Mesothelial cell of epicardium (in vitro differentiated cells): Measurements from ENCODE around the gene TAT. TPM values are rescaled to one million over a fixed set of nuclear protein-coding genes. Genes with fewer than 3 reads are reported as not detected.
A peak's percentile ranks its signal among the peaks of the same experiment; 100 is the strongest.

Experiments
- DNase-seq, 2 experiments: peaks; one replicate each; pipeline ENCODE4 v3.0.0; 2021; ENCODE audit warnings: low spot score in 2 of 2; ENCODE audit not compliant: unreplicated experiment in 2 of 2
- H3K27ac Mint-ChIP-seq: 2 replicates; pipeline ENCODE4 v1.8.0; 2021; ENCODE audit warnings: mixed read lengths
- H3K27me3 Mint-ChIP-seq: 2 replicates; pipeline ENCODE4 v1.8.0; 2021; ENCODE audit warnings: low read depth, mixed read lengths
- H3K36me3 Mint-ChIP-seq: 2 replicates; pipeline ENCODE4 v1.8.0; 2021; ENCODE audit warnings: mixed read lengths
- H3K4me1 Mint-ChIP-seq: 2 replicates; pipeline ENCODE4 v1.8.0; 2021; ENCODE audit warnings: mixed read lengths
- H3K4me3 Mint-ChIP-seq: 2 replicates; pipeline ENCODE4 v1.8.0; 2021; ENCODE audit warnings: mild to moderate bottlenecking, moderate library complexity, mixed read lengths
- H3K9me3 Mint-ChIP-seq: 2 replicates; pipeline ENCODE4 v1.8.0; 2021; ENCODE audit warnings: mixed read lengths
- total RNA-seq: library from RNA; stranded (reverse); gene quantifications from 3 replicates; pipeline ENCODE4 v1.2.1, GENCODE V29; 2021
- TF ChIP-seq, protein P1 (sequence below): fragments of 200-600 bp; sonication (generic); IDR thresholded peaks from one replicate; pipeline ENCODE4 v1.5.0; 2021; ENCODE audit warnings: antibody characterized with exemption; ENCODE audit not compliant: unreplicated experiment

The TAT gene
- total RNA-seq, 1 donor from 2014 or later: not detected

- Mint-ChIP-seq H3K9me3 (no peaks in the 10 kb centered on the region), H3K36me3 (no peaks in the 10 kb centered on the region), H3K4me3 (no peak overlapping the region), H3K27me3 (peaks cover 32% of the 10 kb centered on the region), H3K4me1 (peaks cover 11% of the 10 kb centered on the region), H3K27ac (no peak overlapping the region)
- DNase-seq: no peak
- TF ChIP-seq, protein P1, sequence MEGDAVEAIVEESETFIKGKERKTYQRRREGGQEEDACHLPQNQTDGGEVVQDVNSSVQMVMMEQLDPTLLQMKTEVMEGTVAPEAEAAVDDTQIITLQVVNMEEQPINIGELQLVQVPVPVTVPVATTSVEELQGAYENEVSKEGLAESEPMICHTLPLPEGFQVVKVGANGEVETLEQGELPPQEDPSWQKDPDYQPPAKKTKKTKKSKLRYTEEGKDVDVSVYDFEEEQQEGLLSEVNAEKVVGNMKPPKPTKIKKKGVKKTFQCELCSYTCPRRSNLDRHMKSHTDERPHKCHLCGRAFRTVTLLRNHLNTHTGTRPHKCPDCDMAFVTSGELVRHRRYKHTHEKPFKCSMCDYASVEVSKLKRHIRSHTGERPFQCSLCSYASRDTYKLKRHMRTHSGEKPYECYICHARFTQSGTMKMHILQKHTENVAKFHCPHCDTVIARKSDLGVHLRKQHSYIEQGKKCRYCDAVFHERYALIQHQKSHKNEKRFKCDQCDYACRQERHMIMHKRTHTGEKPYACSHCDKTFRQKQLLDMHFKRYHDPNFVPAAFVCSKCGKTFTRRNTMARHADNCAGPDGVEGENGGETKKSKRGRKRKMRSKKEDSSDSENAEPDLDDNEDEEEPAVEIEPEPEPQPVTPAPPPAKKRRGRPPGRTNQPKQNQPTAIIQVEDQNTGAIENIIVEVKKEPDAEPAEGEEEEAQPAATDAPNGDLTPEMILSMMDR: no peak
Measured at GRCh38 chr16:71570144-71570543, 6.7 kb downstream of the TAT start.

DNA sequence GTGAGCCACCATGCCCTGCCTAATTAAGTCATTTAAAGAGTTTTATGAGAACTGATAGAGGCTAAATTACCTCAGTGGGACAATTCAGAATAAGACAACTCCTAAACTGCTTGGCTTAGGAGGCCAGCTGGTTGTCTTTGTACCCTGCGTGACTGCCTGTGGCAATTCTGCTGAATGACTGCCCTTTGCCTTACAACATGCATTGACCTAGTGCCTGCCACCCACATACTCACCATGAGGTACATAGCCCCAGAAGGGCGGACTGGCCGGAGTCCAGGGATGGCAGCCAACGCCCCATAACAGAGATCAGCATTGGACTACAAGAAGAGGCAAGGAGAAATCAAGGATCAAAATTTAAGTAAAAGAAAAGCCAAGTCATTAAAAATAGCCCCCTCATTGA, 7.3 kb downstream of the TAT start:
- no peak for DNase-seq
- Mint-ChIP-seq H3K27ac (no peak overlapping the region), H3K36me3 (no peaks in the 10 kb centered on the region), H3K4me1 (peaks cover 11% of the 10 kb centered on the region), H3K4me3 (no peak overlapping the region), H3K27me3 (peaks cover 30% of the 10 kb centered on the region), H3K9me3 (no peaks in the 10 kb centered on the region)
- TF ChIP-seq, protein P1: no peak

DNA sequence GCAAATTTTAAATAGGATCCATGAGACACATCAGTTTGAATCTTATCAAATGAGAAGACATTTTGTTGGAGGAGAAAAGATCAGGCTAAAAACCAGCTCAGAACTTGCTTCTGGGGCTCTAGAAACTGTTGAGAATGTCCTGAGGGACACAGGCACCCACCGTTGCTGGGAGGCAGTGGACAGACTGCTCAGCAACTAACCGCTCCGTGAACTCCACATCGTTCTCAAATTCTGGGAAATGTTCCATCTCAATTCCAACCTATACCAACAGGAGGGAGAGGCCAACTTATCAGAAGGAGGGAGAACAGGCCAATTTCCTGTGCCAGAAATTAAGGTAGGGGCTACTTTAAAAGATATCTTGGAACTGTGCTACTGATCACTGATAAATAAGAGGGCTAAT, 8.3 kb downstream of the TAT start:
- no peaks in the 10 kb centered on the region for H3K36me3 Mint-ChIP-seq
- H3K4me3 Mint-ChIP-seq: no peak overlapping the region
- no peak for DNase-seq
- H3K27me3 Mint-ChIP-seq: peaks cover 27% of the 10 kb centered on the region
- H3K27ac Mint-ChIP-seq: peak overlapping the region; percentile 65
- H3K9me3 Mint-ChIP-seq: no peaks in the 10 kb centered on the region
- peaks cover 17% of the 10 kb centered on the region for H3K4me1 Mint-ChIP-seq
- TF ChIP-seq, protein P1: no peak

DNA sequence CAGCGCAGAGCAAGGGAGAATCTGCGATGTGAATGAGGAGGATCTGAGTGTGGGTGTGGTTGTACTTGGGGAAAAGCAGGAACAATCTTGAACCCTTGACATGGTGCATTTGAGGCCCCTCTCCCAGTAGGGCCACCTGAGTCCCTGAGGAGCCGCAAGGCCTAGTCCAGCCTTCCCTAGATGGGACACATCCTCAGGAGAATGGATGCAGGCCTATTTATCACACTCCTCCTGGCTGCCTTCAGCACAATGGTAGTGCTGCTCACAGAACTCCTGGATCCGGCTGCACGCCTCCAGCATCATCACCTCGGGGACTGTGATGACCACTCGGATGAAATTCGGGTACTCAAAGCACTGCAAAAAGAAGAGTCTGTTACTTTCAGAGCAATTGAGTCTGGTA, 9.0 kb downstream of the TAT start:
- Mint-ChIP-seq H3K4me3 (no peak overlapping the region), H3K27me3 (peaks cover 25% of the 10 kb centered on the region), H3K27ac (no peak overlapping the region), H3K4me1 (peaks cover 17% of the 10 kb centered on the region), H3K36me3 (no peaks in the 10 kb centered on the region), H3K9me3 (no peaks in the 10 kb centered on the region)
- TF ChIP-seq, protein P1: no peak
- DNase-seq: no peak

- DNase-seq: no peak
- Mint-ChIP-seq H3K36me3 (peaks cover 4% of the 10 kb centered on the region), H3K4me3 (peak overlapping the region; percentile 87), H3K4me1 (peaks cover 17% of the 10 kb centered on the region), H3K27me3 (peaks cover 16% of the 10 kb centered on the region), H3K27ac (peak overlapping the region; percentile 86), H3K9me3 (peaks cover 13% of the 10 kb centered on the region)
- TF ChIP-seq, protein P1: no peak
Measured at GRCh38 chr16:71565812-71566700, 10.8 kb downstream of the TAT start.
